Suprapubic skin (tissue), 4 donors: ENCODE measurements around the gene AIFM1. TPM values are rescaled to one million over a fixed set of nuclear protein-coding genes. Genes with fewer than 3 reads are reported as not detected.

Experiments used
- DNase-seq, 2 donors: peaks; one replicate each; pipeline ENCODE4 v3.0.0-alpha.2; 2019; ENCODE audit warnings: low spot score in 2 of 2
- H3K27ac ChIP-seq: fragments of 200-600 bp; sonication (generic); one replicate; pipeline ENCODE4 v1.5.1; 2019
- H3K27me3 ChIP-seq: fragments of 200-600 bp; sonication (generic); one replicate; pipeline ENCODE4 v1.5.1; 2019
- H3K36me3 ChIP-seq: fragments of 200-600 bp; sonication (generic); one replicate; pipeline ENCODE4 v1.5.1; 2019
- H3K4me1 ChIP-seq: fragments of 200-600 bp; sonication (generic); one replicate; pipeline ENCODE4 v1.5.1; 2019
- H3K4me3 ChIP-seq: fragments of 200-600 bp; sonication (generic); one replicate; pipeline ENCODE4 v1.5.1; 2019; ENCODE audit warnings: mild to moderate bottlenecking
- H3K9me3 ChIP-seq: fragments of 200-600 bp; sonication (generic); one replicate; pipeline ENCODE4 v1.5.1; 2019
- CTCF ChIP-seq, 2 donors: fragments of 200-600 bp in 1 of 2; fragments of 450-650 bp in 1 of 2; sonication (generic) in 1 of 2; IDR thresholded peaks; one replicate each; pipeline ENCODE4 v1.5.1; 2016 to 2019; ENCODE audit warnings: antibody characterized with exemption in 2 of 2, mild to moderate bottlenecking in 1 of 2, moderate library complexity in 1 of 2
- EP300 ChIP-seq: sonication (generic); formaldehyde crosslinking; IDR thresholded peaks from one replicate; pipeline ENCODE4 v1.6.1; 2017; ENCODE audit warnings: antibody characterized with exemption
- POLR2A ChIP-seq, 2 donors: fragments of 450-650 bp; IDR thresholded peaks; one replicate each; pipeline ENCODE4 v1.6.1; 2017; ENCODE audit warnings: antibody characterized with exemption in 2 of 2, mild to moderate bottlenecking in 2 of 2, moderate library complexity in 2 of 2
- POLR2AphosphoS5 ChIP-seq, 3 donors: sonication (generic); formaldehyde crosslinking; IDR thresholded peaks; one replicate each; pipeline ENCODE4 v1.6.1; 2017; ENCODE audit warnings: antibody characterized with exemption in 3 of 3
- WGBS: methylation state at CpG from one replicate; pipeline ENCODE4 v1.1.5; 2018; 5-methylcytosine and 5-hydroxymethylcytosine counted together
- total RNA-seq, 4 donors: library from RNA; depleted of rRNA; stranded (reverse); fragments of >200 nt; gene quantifications; one replicate each; pipeline ENCODE4 v1.1.0, GENCODE V29; 2016

AIFM1 gene
- total RNA-seq, 4 donors from 2014 or later: 7.6 to 11.9 (median 9.3) TPM

DNA sequence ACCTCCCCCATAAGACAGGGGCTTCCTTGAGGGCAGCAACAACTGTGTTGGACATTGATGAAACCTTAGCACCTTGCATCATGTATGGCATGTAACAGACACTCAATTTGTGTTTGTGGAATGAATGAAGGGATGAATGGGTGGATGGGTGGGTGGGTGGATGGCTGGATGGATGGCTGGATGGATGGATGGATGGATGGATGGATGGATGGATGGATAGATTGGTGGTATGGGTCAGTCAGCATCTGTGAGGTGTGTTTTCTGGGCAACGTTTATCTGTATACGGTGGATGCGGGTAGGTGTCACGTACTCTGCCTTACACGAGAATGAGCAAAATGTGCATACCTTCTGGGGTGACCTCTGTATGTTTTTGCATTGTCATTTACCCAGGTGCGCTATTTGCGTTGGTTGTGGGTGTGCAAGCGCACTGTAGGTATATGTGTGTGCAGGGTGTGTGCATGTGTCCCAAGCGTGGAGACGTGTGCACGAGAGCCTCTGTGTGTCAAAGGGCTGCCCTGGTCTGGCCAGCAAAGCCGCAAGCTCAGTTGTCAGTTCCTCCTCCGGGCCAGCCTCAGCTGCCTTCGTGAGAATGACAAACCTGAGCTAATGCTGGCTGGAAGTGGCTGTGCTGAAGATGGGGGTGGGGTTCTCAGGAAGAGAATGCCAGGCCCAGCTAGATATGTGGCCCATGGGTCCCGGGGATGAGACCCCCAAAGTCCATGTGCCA lies 81.8 kb downstream of the AIFM1 start:
- H3K9me3 ChIP-seq: no peaks in the 10 kb centered on the region
- WGBS: 86% methylated on average over 14 of the region's 15 CpGs
- no peaks in the 10 kb centered on the region for H3K27me3 ChIP-seq
- H3K4me1 ChIP-seq: peaks cover 51% of the 10 kb centered on the region
- no peak for TF ChIP-seq POLR2A (IDR thresholded peaks at IDR 0.05)
- TF ChIP-seq POLR2AphosphoS5 (IDR thresholded peaks at IDR 0.05): no peak
- no peak for TF ChIP-seq EP300
- no peak for TF ChIP-seq CTCF (IDR thresholded peaks at IDR 0.05)
- no peak for DNase-seq
- H3K27ac ChIP-seq: no peak overlapping the region
- no peak overlapping the region for H3K4me3 ChIP-seq
- H3K36me3 ChIP-seq: no peaks in the 10 kb centered on the region

- no peaks in the 10 kb centered on the region for H3K36me3 ChIP-seq
- DNase-seq: no peak
- peak overlapping the region; percentile 68 for H3K27ac ChIP-seq
- no peaks in the 10 kb centered on the region for H3K27me3 ChIP-seq
- TF ChIP-seq POLR2A (IDR thresholded peaks at IDR 0.05) (no peak), CTCF (IDR thresholded peaks at IDR 0.05) (no peak), EP300 (no peak), POLR2AphosphoS5 (IDR thresholded peaks at IDR 0.05) (no peak)
- no peaks in the 10 kb centered on the region for H3K9me3 ChIP-seq
- H3K4me3 ChIP-seq: no peak overlapping the region
- peaks cover 51% of the 10 kb centered on the region for H3K4me1 ChIP-seq
- 28% methylated on average over 4 of the region's 7 CpGs for WGBS
These were observed 82.5 kb downstream of the AIFM1 start for GRCh38 chrX:130083107-130083490.

DNA sequence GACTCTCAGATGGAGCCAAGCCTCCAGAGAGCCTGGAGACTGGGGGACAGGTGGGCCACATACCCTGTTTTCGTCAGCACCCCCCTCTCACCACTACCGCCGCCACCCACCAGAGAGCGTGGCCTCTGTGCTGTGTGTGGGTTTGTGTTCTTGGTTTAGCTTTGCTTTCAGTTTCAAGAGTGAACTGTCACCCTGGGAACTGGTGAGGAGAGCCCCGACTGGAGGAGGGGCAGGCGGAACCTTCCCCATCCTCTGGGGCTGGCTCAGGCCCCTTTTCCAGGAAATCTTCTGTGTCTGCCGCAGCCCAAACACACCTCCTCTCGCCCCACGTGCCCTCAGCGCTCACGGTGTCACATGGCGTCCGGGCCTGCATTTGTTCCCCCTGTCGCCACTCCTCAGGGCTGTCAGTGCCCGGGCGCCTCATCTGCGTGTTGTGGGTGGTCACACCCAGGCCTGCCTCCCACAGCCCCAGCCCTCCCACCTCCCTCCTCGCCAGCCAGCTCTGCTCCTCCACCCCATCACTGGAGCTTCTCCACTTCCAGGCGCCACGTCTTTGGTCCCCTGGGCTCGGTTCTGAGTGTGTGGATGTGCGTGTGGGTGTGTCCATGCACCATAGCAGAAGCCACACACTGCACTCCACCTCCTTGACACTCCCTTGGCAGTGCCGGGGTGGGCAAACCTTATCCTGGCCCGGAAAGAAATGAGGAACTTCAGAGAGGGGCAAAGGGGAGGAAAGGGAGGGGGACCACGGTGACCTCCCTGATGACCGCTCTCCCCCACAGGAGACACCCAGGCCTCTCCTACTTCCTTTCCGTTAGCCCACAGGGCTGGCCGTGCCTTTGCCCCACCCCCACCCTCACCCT lies 83.2 kb downstream of the AIFM1 start:
- Histone ChIP-seq H3K4me3 (peak overlapping the region; percentile 16), H3K9me3 (no peaks in the 10 kb centered on the region), H3K27ac (peak overlapping the region; percentile 68), H3K27me3 (no peaks in the 10 kb centered on the region), H3K36me3 (no peaks in the 10 kb centered on the region), H3K4me1 (peaks cover 51% of the 10 kb centered on the region)
- TF ChIP-seq EP300 (no peak), POLR2A (IDR thresholded peaks at IDR 0.05) (no peak), CTCF (IDR thresholded peaks at IDR 0.05) (no peak), POLR2AphosphoS5 (IDR thresholded peaks at IDR 0.05) (no peak)
- WGBS: 48% methylated on average over 22 of the region's 28 CpGs
- peak in 1 of 2 donors; percentile 75 for DNase-seq

GRCh38 chrX:130081421-130082045 lies 84.1 kb downstream of the AIFM1 start:
- Histone ChIP-seq H3K9me3 (no peaks in the 10 kb centered on the region), H3K27ac (peak overlapping the region; percentile 68), H3K36me3 (no peaks in the 10 kb centered on the region), H3K4me1 (peaks cover 45% of the 10 kb centered on the region), H3K4me3 (no peak overlapping the region), H3K27me3 (no peaks in the 10 kb centered on the region)
- no peak for DNase-seq
- WGBS: 35% methylated on average over 12 of the region's 12 CpGs
- no peak for TF ChIP-seq EP300
- TF ChIP-seq CTCF (IDR thresholded peaks at IDR 0.05): no peak
- no peak for TF ChIP-seq POLR2AphosphoS5 (IDR thresholded peaks at IDR 0.05)
- TF ChIP-seq POLR2A (IDR thresholded peaks at IDR 0.05): no peak
